ENCODE results near the gene LHX1. TPM values are rescaled to one million over a fixed set of nuclear protein-coding genes. Genes with fewer than 3 reads are reported as not detected.

LHX1 gene
- total and polyA plus RNA-seq, 7 donors, result not detected

DNA sequence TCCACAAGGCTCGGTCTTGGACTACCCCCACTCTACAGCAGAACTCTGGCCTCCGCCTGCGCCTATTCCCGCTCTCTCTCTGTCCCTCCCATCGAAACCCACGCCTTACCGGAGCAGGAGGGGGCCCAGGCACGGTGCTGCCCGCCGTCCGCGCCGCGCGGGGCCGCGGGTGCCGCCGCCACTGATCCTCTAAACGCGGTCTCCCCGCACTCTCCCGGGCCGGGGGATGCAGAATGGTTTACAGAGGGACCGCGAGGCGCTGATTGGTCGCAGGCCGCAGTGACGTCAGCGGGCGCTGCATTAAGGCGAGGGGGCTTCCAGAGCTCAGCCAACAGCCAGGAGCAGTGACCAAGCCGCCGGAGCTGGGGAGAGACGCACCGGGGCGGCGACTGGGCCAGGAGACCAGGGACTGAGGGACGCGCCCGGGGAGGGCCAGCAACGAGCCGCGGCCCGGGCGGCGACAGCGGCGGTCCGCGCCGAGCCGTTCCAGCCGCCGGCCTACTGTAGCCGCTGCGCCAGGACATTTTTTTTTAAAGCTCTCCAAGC is 747 bp upstream of the LHX1 start:
- DNase-seq (peak in 1 of 2 donors; percentile 42), ATAC-seq (no peak)
- 1 to 2% (median 1%) methylated on average over 40 to 58 of the region's 58 CpGs for WGBS, 3 donors
- H3K9me3 ChIP-seq, result no peaks in the 10 kb centered on the region
- H3K4me3 ChIP-seq, result peak overlapping the region; percentile 43
- peaks cover 63% of the 10 kb centered on the region for H3K4me1 ChIP-seq
- H3K36me3 ChIP-seq (ENCODE audit: insufficient read depth in 1 of 2, low read depth in 1 of 2), result no peaks in the 10 kb centered on the region
- intact Hi-C loops (cut with DNase I), result no loop called here
- TF ChIP-seq, protein P1, sequence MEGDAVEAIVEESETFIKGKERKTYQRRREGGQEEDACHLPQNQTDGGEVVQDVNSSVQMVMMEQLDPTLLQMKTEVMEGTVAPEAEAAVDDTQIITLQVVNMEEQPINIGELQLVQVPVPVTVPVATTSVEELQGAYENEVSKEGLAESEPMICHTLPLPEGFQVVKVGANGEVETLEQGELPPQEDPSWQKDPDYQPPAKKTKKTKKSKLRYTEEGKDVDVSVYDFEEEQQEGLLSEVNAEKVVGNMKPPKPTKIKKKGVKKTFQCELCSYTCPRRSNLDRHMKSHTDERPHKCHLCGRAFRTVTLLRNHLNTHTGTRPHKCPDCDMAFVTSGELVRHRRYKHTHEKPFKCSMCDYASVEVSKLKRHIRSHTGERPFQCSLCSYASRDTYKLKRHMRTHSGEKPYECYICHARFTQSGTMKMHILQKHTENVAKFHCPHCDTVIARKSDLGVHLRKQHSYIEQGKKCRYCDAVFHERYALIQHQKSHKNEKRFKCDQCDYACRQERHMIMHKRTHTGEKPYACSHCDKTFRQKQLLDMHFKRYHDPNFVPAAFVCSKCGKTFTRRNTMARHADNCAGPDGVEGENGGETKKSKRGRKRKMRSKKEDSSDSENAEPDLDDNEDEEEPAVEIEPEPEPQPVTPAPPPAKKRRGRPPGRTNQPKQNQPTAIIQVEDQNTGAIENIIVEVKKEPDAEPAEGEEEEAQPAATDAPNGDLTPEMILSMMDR (IDR thresholded peaks at IDR 0.05), result no peak
- peaks cover 0 to 99% (median 88%) of the 10 kb centered on the region in 3 donors for H3K27me3 ChIP-seq (ENCODE audit: insufficient read depth in 3 of 3, low read length in 2 of 3)
- H3K27ac ChIP-seq, result no peak overlapping the region

DNA sequence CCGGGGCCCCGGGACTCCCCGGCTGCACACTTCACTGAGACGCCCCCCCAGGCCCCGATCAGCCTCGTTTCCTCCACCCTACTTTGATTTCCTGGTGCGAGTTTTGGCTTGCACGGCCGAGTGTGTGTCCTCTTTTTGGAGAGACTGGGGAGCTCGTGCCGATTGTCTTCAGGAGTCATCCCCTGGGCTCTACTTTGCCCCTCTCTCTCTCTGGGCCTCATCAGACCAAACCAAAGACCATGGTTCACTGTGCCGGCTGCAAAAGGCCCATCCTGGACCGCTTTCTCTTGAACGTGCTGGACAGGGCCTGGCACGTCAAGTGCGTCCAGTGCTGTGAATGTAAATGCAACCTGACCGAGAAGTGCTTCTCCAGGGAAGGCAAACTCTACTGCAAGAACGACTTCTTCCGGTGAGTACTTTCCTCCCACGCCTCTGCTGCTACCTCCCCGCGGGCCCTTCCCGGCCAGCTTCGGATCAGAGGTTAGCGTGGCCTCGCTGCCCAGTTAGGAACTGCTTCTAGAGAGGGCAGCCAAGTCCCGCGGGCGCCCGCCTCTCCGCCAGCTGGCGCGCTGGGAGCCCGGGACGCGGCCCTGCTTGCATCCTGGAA is 787 bp downstream of the LHX1 start:
- 2 to 3% (median 3%) methylated on average over 36 of the region's 36 CpGs for WGBS, 3 donors
- H3K27ac ChIP-seq, result no peak overlapping the region
- intact Hi-C loops (cut with DNase I), result no loop called here
- ATAC-seq, result peak in 3 of 4 donors; percentile 28 to 55 (median 52)
- TF ChIP-seq, protein P1 (IDR thresholded peaks at IDR 0.05), result no peak
- no peaks in the 10 kb centered on the region for H3K36me3 ChIP-seq (ENCODE audit: insufficient read depth in 1 of 2, low read depth in 1 of 2)
- peaks cover 0 to 100% (median 90%) of the 10 kb centered on the region in 3 donors for H3K27me3 ChIP-seq (ENCODE audit: insufficient read depth in 3 of 3, low read length in 2 of 3)
- H3K9me3 ChIP-seq, result no peaks in the 10 kb centered on the region
- H3K4me1 ChIP-seq, result peaks cover 65% of the 10 kb centered on the region
- H3K4me3 ChIP-seq, result peak overlapping the region; percentile 43
- DNase-seq, result peak in 1 of 2 donors; percentile 60

DNA sequence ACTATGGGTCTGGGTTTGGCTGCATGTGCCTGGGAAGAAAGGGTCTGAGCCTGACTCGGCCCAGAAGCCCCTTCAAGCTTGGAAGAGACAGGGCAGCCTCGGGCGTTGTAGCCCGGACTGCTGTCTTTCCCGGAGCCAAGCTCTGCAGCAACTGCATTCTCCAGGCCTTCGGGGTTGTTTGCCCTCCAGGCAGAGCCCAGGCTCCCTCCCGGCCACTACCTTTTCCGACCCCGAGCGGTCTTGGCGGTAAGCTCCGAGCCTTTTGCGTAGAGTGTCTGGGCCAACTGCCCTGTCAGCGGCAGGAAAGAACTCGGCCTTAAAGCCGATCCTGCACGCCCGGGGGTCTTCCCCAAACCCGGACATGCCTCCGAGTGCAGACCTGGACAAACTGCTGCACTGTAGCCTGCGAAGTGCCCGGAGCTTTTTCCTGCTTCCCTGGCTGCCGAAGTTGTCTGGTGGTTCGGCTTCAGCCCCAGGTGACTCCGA is 1.3 kb downstream of the LHX1 start:
- H3K27me3 ChIP-seq (ENCODE audit: insufficient read depth in 3 of 3, low read length in 2 of 3), result peaks cover 0 to 100% (median 92%) of the 10 kb centered on the region in 3 donors
- TF ChIP-seq, protein P1 (IDR thresholded peaks at IDR 0.05), result no peak
- WGBS, 3 donors, result 3 to 4% (median 3%) methylated on average over 25 of the region's 25 CpGs
- DNase-seq (peak in 1 of 2 donors; percentile 42), ATAC-seq (no peak)
- H3K4me1 ChIP-seq, result peaks cover 59% of the 10 kb centered on the region
- H3K4me3 ChIP-seq, result peak overlapping the region; percentile 7
- H3K9me3 ChIP-seq, result no peaks in the 10 kb centered on the region
- H3K36me3 ChIP-seq (ENCODE audit: insufficient read depth in 1 of 2, low read depth in 1 of 2), result no peaks in the 10 kb centered on the region
- no peak overlapping the region for H3K27ac ChIP-seq
- intact Hi-C loops (cut with DNase I), result no loop called here

DNA sequence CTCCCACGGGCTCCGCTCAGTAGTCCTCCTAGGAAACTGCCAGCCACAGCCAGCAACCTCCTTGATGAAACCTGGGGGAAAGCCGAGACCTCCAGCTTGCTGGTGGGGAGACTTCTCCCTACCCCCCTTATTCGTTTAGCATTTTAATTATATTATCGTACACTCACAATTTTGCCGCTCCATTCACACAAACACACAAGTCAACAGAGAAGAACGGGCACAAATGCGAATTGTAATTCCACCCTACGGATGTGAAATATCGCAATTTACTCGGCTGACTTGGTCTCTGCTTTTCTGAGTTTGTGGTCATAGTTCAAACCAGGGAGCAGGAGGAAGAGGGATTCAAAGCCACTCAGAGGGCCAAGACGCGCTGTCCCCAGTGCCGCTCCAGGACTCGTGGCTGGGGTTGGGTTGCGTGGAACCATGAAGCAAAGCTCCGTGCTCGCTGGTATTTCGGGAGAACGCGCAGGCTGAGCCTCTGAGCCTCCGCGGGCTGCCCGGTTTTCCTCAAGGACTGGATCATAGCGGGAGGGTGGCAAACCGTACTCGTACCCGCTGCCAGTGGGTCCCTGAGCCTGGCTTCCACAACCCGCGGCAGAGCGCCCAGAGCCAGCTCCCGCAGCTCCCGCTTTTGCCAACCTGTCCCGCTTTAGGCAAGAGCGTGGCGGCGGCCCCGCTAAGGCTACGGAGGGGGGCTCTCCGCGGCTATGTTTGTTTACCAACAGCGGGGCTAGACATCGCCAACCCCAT is 2.0 kb downstream of the LHX1 start:
- Histone ChIP-seq H3K9me3 (no peaks in the 10 kb centered on the region), H3K36me3 (ENCODE audit: insufficient read depth in 1 of 2, low read depth in 1 of 2) (no peaks in the 10 kb centered on the region), H3K27me3 (ENCODE audit: insufficient read depth in 3 of 3, low read length in 2 of 3) (peaks cover 0 to 100% (median 87%) of the 10 kb centered on the region in 3 donors), H3K4me1 (peaks cover 53% of the 10 kb centered on the region), H3K4me3 (peak overlapping the region; percentile 7), H3K27ac (no peak overlapping the region)
- DNase-seq (no peak), ATAC-seq (no peak)
- 7 to 11% (median 8%) methylated on average over 43 of the region's 43 CpGs for WGBS, 3 donors
- TF ChIP-seq, protein P1 (IDR thresholded peaks at IDR 0.05), result no peak
- intact Hi-C loops (cut with DNase I), result no loop called here

All from psoas muscle (tissue), 8 donors.